ENCODE measurements around the gene FAM53A.

DNA sequence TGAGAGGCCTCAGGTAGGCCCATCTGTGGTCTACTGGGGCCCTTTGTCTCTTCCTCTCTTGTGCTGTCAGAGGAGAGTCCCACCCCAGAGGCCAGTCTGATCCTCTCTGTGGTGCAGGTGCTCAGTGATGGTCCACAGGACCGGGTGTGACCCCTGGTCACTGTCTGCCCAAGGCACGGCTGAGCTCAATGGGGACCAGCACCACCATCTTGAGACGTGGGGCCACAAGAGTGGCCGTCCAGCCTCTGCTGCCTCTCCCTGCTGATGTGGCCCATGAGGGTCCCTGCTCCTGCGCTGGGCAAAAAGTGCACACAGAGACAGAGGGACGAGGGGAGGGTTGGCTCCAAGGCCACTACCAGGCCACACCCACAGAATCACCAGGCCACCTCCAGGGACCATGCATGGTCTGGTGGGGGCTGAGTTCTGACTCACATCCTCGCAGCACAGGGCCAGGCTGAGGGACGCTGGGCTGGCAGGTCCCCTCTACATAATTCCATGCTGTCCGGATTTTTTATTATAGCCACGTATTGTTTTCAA is 88.3 kb downstream of the FAM53A start:
- TF ChIP-seq NFRKB (IDR thresholded peaks at IDR 0.05) (no peak), SP1 (IDR thresholded peaks at IDR 0.05) (no peak), ELF4 (IDR thresholded peaks at IDR 0.05) (no peak), TARDBP (IDR thresholded peaks at IDR 0.05) (no peak), L3MBTL2 (conservative IDR thresholded peaks at IDR 0.05) (no peak), BHLHE40 (IDR thresholded peaks at IDR 0.05; ENCODE audit: borderline replicate concordance) (no peak), SUZ12 (IDR thresholded peaks at IDR 0.05) (no peak), FOXK2 (IDR thresholded peaks at IDR 0.05) (no peak), ZNF384 (IDR thresholded peaks at IDR 0.05) (no peak), FOXM1 (IDR thresholded peaks at IDR 0.05; ENCODE audit: borderline replicate concordance) (no peak)
- TF ChIP-seq, protein P1, sequence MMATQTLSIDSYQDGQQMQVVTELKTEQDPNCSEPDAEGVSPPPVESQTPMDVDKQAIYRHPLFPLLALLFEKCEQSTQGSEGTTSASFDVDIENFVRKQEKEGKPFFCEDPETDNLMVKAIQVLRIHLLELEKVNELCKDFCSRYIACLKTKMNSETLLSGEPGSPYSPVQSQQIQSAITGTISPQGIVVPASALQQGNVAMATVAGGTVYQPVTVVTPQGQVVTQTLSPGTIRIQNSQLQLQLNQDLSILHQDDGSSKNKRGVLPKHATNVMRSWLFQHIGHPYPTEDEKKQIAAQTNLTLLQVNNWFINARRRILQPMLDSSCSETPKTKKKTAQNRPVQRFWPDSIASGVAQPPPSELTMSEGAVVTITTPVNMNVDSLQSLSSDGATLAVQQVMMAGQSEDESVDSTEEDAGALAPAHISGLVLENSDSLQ (IDR thresholded peaks at IDR 0.05), result no peak
